ENCODE data around the gene NOP10.

The NOP10 gene

GRCh38 chr15:34311563-34311962 is 31.4 kb downstream of the NOP10 start:
- DNase-seq (ENCODE audit: low read depth) = no peak
- no peak for TF ChIP-seq CTCF (IDR thresholded peaks at IDR 0.05; ENCODE audit: low read length, missing control alignments)

GRCh38 chr15:34304613-34305012 is 38.3 kb downstream of the NOP10 start:
- H3K4me3 ChIP-seq (replicated peaks; ENCODE audit: low read depth, low read length) = no peak overlapping the region
- no peak for TF ChIP-seq CTCF (IDR thresholded peaks at IDR 0.05; ENCODE audit: low read length, missing control alignments)
- DNase-seq (ENCODE audit: low read depth) = peak; percentile 69

More at GRCh38 chr15:34311563-34311962, 31.4 kb downstream of the NOP10 start:
- no peak overlapping the region for H3K4me3 ChIP-seq (replicated peaks; ENCODE audit: low read depth, low read length)

DNA sequence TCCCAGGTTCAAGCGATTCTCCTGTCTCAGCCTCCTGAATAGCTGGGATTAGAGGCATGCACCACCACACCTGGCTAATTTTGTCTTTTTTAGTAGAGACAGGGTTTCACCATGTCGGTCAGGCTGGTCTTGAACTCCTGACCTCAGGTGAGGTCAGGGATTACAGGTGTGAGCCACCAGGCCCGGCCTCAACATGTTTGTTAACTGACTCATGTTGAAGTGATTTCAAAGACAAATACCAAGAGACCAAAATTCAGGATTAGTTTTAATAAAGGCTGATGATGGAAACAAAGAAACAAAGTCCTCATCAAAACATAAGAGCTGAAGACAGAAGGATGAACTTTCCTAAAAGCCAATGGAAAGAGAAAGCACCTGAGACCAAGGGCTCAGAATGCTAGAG is 41.9 kb downstream of the NOP10 start:
- no peak for DNase-seq (ENCODE audit: low read depth)
- no peak overlapping the region for H3K4me3 ChIP-seq (replicated peaks; ENCODE audit: low read depth, low read length)
- no peak for TF ChIP-seq CTCF (IDR thresholded peaks at IDR 0.05; ENCODE audit: low read length, missing control alignments)

DNA sequence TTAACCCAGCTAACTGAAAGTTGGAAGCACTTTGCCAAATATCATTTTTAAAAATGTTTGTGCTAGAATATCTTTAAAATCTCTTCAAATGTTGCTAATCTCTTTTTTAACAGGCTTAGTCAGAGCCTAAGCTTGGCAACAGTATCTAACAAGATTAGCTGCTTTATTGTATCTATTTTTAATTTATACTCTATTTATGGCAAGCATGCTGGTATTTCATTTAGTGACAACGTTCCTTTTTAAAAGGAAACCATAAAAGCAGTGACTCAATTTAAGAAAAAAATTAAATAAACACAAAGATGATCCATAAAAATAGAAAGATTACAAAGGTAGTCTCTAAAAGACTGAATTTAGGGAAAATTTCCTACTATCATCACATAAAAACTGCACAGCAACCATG is 45.9 kb downstream of the NOP10 start:
- TF ChIP-seq CTCF (IDR thresholded peaks at IDR 0.05; ENCODE audit: low read length, missing control alignments) = no peak
- no peak overlapping the region for H3K4me3 ChIP-seq (replicated peaks; ENCODE audit: low read depth, low read length)
- no peak for DNase-seq (ENCODE audit: low read depth)

- H3K4me3 ChIP-seq (replicated peaks; ENCODE audit: low read depth, low read length) = no peak overlapping the region
- no peak for TF ChIP-seq CTCF (IDR thresholded peaks at IDR 0.05; ENCODE audit: low read length, missing control alignments)
- no peak for DNase-seq (ENCODE audit: low read depth)
Observed at GRCh38 chr15:34292621-34293020, 50.3 kb downstream of the NOP10 start.
